HG03558 (cell line): ENCODE results near the gene ALX4.

Source experiments
- ATAC-seq: cut with Tn5 transposase; IDR thresholded peaks from one replicate; pipeline ENCODE4 v1.9.1; 2021; ENCODE audit warnings: moderate number of reproducible peaks; ENCODE audit not compliant: unreplicated experiment; ENCODE audit errors: extremely low read depth

The ALX4 gene

GRCh38 chr11:44219830-44220796 is 89.8 kb downstream of the ALX4 start:
- no peak for ATAC-seq

GRCh38 chr11:44217432-44217831 is 92.5 kb downstream of the ALX4 start:
- ATAC-seq: no peak

- ATAC-seq: no peak
These were observed 96.8 kb downstream of the ALX4 start for GRCh38 chr11:44213148-44213547.

- ATAC-seq: no peak
These were observed 97.8 kb downstream of the ALX4 start for GRCh38 chr11:44212128-44212527.
